HCT116 (cell line): ENCODE results near the gene SERAC1. TPM values are rescaled to one million over a fixed set of nuclear protein-coding genes. Genes with fewer than 3 reads are reported as not detected.

Source experiments
- ATAC-seq: fragments of 200-7000 bp; cut with Tn5 transposase; 2 replicates; pipeline ENCODE4 v1.9.1; 2020; ENCODE audit warnings: mild to moderate bottlenecking, moderate library complexity
- BruUV-seq: library from RNA; stranded (reverse); fragments of 400-500 nt; replicated peaks from 2 replicates; lab custom pipeline; 2021; lab: Mats Ljungman, UMichigan
- CTCF ChIA-PET: fragments of 300-600 bp; sonication (Branson Sonifier 250); formaldehyde crosslinking; loops from one replicate; lab custom pipeline; 2021; ENCODE audit warnings: antibody characterized with exemption; lab: Charles Lee
- POLR2A ChIA-PET: fragments of 300-600, 350-600 bp; sonication (Branson Sonifier 250); formaldehyde crosslinking; loops from one replicate; lab custom pipeline; 2021; ENCODE audit warnings: antibody characterized with exemption; lab: Charles Lee
- RAD21 ChIA-PET, 2 experiments: fragments of 300-600 bp; sonication (Branson Sonifier 250); formaldehyde crosslinking; loops; one replicate each; lab custom pipeline; 2023; ENCODE audit warnings: low total read pairs in 2 of 2; ENCODE audit not compliant: uncharacterized antibody in 2 of 2, unreplicated experiment in 2 of 2, low non-redundant PET in 1 of 2; lab: Charles Lee
- DNase-seq: peaks from one replicate; pipeline ENCODE4 v3.0.0-alpha.2; 2010; ENCODE audit warnings: low read depth, low spot score
- H2AFZ ChIP-seq: fragments of 200-600 bp; shearing (Covaris generic), sonication (generic); 2 replicates; pipeline ENCODE4 v1.6.1; 2017; ENCODE audit warnings: low read depth, mixed run types, mixed read lengths, antibody characterized with exemption, low read length; ENCODE audit not compliant: poor library complexity, severe bottlenecking
- H3K27ac ChIP-seq: 2 replicates; pipeline ENCODE4 v1.5.1; 2012; ENCODE audit warnings: low read depth, low read length
- H3K27me3 ChIP-seq: fragments of 200-600 bp; sonication (generic); 2 replicates; pipeline ENCODE4 v1.6.1; 2016; ENCODE audit warnings: mixed run types, low read length, mixed read lengths; ENCODE audit not compliant: insufficient read depth
- H3K36me3 ChIP-seq, 2 experiments: fragments of 200-500 bp in 1 of 2; fragments of 200-600 bp in 1 of 2; sonication (Bioruptor generic) in 1 of 2; sonication (generic) in 1 of 2; 2 replicates each; pipeline versions ENCODE4 v1.5.1 to v1.6.1; 2014 to 2016; ENCODE audit warnings: low read length in 2 of 2, inconsistent platforms in 1 of 2, mixed read lengths in 1 of 2, mixed run types in 1 of 2; ENCODE audit not compliant: insufficient read depth in 2 of 2, control insufficient read depth in 1 of 2
- H3K4me1 ChIP-seq, 2 experiments: fragments of 200-600 bp in 1 of 2; sonication (generic) in 1 of 2; 2 replicates each; pipeline versions ENCODE4 v1.5.1 to v1.6.1; 2012 to 2017; ENCODE audit warnings: low read length in 2 of 2, inconsistent platforms in 1 of 2, mild to moderate bottlenecking in 1 of 2, mixed read lengths in 1 of 2, mixed run types in 1 of 2, moderate library complexity in 1 of 2; ENCODE audit not compliant: insufficient read depth in 2 of 2, control insufficient read depth in 1 of 2
- H3K4me2 ChIP-seq: fragments of 200-600 bp; sonication (generic); 2 replicates; pipeline ENCODE4 v1.6.1; 2017; ENCODE audit warnings: mixed run types, low read length, mixed read lengths
- H3K4me3 ChIP-seq, 2 experiments: fragments of 200-600 bp in 1 of 2; sonication (generic) in 1 of 2; replicated peaks in 1 of 2; 2 replicates each; pipeline ENCODE4 v1.5.1; 2011 to 2016; ENCODE audit warnings: low read length in 2 of 2, control low read depth in 1 of 2, low read depth in 1 of 2, mild to moderate bottlenecking in 1 of 2, mixed read lengths in 1 of 2, mixed run types in 1 of 2
- H3K79me2 ChIP-seq: fragments of 200-600 bp; sonication (generic); 2 replicates; pipeline ENCODE4 v1.6.1; 2017; ENCODE audit warnings: mild to moderate bottlenecking, mixed run types, low read length, moderate library complexity, mixed read lengths; ENCODE audit not compliant: insufficient read depth
- H3K9ac ChIP-seq: fragments of 200-600 bp; sonication (generic); 2 replicates; pipeline ENCODE4 v1.6.1; 2016; ENCODE audit warnings: low read length, mixed read lengths
- H3K9me2 ChIP-seq: fragments of 200-600 bp; sonication (generic), shearing (Covaris generic); 2 replicates; pipeline ENCODE4 v1.6.1; 2017; ENCODE audit warnings: mixed run types, mild to moderate bottlenecking, moderate library complexity; ENCODE audit not compliant: insufficient read depth
- H3K9me3 ChIP-seq, 2 experiments: fragments of 200-500 bp in 1 of 2; fragments of 200-600 bp in 1 of 2; sonication (Bioruptor generic) in 1 of 2; sonication (generic) in 1 of 2; 2 replicates each; pipeline ENCODE4 v1.6.1; 2014 to 2017; ENCODE audit warnings: low read length in 2 of 2, mixed read lengths in 2 of 2, inconsistent platforms in 1 of 2, low read depth in 1 of 2, mild to moderate bottlenecking in 1 of 2, mixed run types in 1 of 2, moderate library complexity in 1 of 2; ENCODE audit not compliant: control insufficient read depth in 1 of 2, insufficient read depth in 1 of 2
- H4K20me1 ChIP-seq: fragments of 200-600 bp; sonication (generic), shearing (Covaris generic); 2 replicates; pipeline ENCODE4 v1.6.1; 2017; ENCODE audit warnings: mixed run types, mild to moderate bottlenecking, moderate library complexity; ENCODE audit not compliant: insufficient read depth
- CEBPB ChIP-seq: IDR thresholded peaks from 2 replicates; pipeline ENCODE4 v1.6.1; 2012; ENCODE audit warnings: low read depth
- ELF1 ChIP-seq: IDR thresholded peaks from 2 replicates; pipeline ENCODE4 v1.6.1; 2012; ENCODE audit warnings: low read depth, borderline replicate concordance
- EZH2 ChIP-seq: fragments of 200-600 bp; sonication (generic); IDR thresholded peaks from 2 replicates; pipeline ENCODE4 v1.6.1; 2017; ENCODE audit warnings: antibody characterized with exemption, mixed run types
- EZH2phosphoT487 ChIP-seq: fragments of 200-600 bp; IDR thresholded peaks from 2 replicates; pipeline ENCODE4 v1.6.1; 2018; ENCODE audit warnings: antibody characterized with exemption, borderline replicate concordance
- FOSL1 ChIP-seq: IDR thresholded peaks from 2 replicates; pipeline ENCODE4 v1.6.1; 2012; ENCODE audit warnings: low read depth
- POLR2AphosphoS5 ChIP-seq: IDR thresholded peaks from 2 replicates; pipeline ENCODE4 v1.6.1; 2011; ENCODE audit warnings: mild to moderate bottlenecking, low read depth, low read length, moderate library complexity
- RAD21 ChIP-seq: IDR thresholded peaks from 2 replicates; pipeline ENCODE4 v1.6.1; 2012; ENCODE audit warnings: low read depth, mild to moderate bottlenecking
- SP1 ChIP-seq: IDR thresholded peaks from 2 replicates; pipeline ENCODE4 v1.6.1; 2012; ENCODE audit warnings: low read depth
- SRF ChIP-seq: IDR thresholded peaks from 2 replicates; pipeline ENCODE4 v1.6.1; 2012; ENCODE audit warnings: low read depth
- TCF7L2 ChIP-seq: IDR thresholded peaks from 2 replicates; pipeline ENCODE4 v1.7.0; 2011; ENCODE audit warnings: borderline replicate concordance, inconsistent platforms; ENCODE audit not compliant: insufficient read depth, insufficient read length; ENCODE audit errors: extremely low read depth
- YY1 ChIP-seq: IDR thresholded peaks from 2 replicates; pipeline ENCODE4 v1.6.1; 2011; ENCODE audit warnings: low read length, low read depth, moderate library complexity, mild to moderate bottlenecking; ENCODE audit not compliant: insufficient replicate concordance; ENCODE audit errors: extremely low read depth
- ZFX ChIP-seq: fragments of 450-650 bp; IDR thresholded peaks from 2 replicates; pipeline ENCODE4 v1.6.1; 2017
- ZNF274 ChIP-seq: fragments of 200-500 bp; sonication (Bioruptor generic); IDR thresholded peaks from 2 replicates; pipeline ENCODE4 v1.6.1; 2014; ENCODE audit warnings: mild to moderate bottlenecking, low read depth, low read length, inconsistent platforms
- intact Hi-C: fragments of 100-400 bp; cut with micrococcal nuclease; formaldehyde crosslinking; loops from 2 replicates; pipeline ENCODE4 v1.10.0; 2022
- total RNA-seq: library from RNA; stranded (reverse); gene quantifications from one replicate; pipeline ENCODE4 v1.2.1, GENCODE V29; 2021; ENCODE audit not compliant: unreplicated experiment
- TF ChIP-seq, protein P1 (sequence below): IDR thresholded peaks from 2 replicates; pipeline ENCODE4 v1.6.1; 2011; ENCODE audit warnings: mild to moderate bottlenecking, low read length, moderate library complexity; ENCODE audit not compliant: insufficient replicate concordance; ENCODE audit errors: extremely low read depth
- TF ChIP-seq, protein P2 (sequence below): IDR thresholded peaks from 2 replicates; pipeline ENCODE4 v1.6.1; 2012; ENCODE audit warnings: low read depth

Gene SERAC1
- total RNA-seq, 1 experiment from 2014 or later = 7.6 TPM

DNA sequence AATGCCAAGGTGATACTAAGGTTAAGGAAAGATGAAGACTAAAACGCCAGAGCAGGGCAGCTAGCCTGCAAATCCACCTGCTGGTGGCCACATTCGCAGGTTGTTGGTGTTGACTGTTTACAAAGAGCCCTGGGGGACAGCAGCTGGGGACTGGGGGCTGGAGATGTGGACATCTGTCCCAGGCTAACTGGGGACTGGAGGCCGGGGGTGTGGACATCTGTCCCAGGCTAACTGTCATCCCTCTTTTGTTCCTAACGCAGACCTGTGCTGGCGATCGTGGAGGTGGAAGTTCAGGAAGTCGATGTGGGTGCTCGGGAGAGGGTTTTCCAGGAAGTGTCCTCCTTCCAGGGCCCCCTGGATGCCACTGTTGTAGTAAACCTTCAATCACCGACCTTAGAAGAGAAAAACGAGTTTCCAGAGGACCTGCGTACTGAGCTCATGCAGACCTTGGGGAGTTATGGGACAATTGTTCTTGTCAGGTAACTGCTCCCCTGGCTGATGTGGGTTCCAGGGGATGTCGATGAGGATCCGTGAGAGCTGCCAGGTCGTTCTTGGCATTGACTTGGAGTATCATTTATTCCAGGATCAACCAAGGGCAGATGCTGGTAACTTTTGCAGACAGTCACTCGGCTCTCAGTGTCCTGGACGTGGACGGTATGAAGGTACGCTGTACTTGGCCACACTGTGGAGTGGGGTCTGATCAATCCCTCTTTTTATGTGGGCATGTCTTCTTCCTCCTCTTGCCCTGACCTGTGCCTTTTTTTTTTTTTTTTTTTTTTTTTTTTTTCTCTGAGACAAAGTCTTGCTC lies 87.0 kb downstream of the SERAC1 start:
- Histone ChIP-seq H4K20me1 (no peaks in the 10 kb centered on the region), H3K4me1 (no peaks in the 10 kb centered on the region), H3K9me2 (no peaks in the 10 kb centered on the region), H3K9me3 (no peaks in the 10 kb centered on the region), H3K4me3 (no peak overlapping the region), H3K79me2 (no peaks in the 10 kb centered on the region), H3K4me2 (no peak overlapping the region), H3K27me3 (no peaks in the 10 kb centered on the region), H2AFZ (no peak overlapping the region), H3K27ac (no peak overlapping the region), H3K9ac (no peak overlapping the region), H3K36me3 (peaks cover 19 to 29% of the 10 kb centered on the region in 2 experiments)
- no TSS peak for BruUV-seq
- RAD21 ChIA-PET = no interaction called here
- CTCF ChIA-PET = interaction anchor here (1.0 kb wide), 1 partner anchor 9 kb away, joined by 3 read pairs; no protein-coding TSS in a partner anchor
- ATAC-seq (no peak), DNase-seq (no peak)
- intact Hi-C loops = no loop called here
- no peak for TF ChIP-seq ELF1
- TF ChIP-seq YY1 = no peak
- TF ChIP-seq SP1 = no peak
- no peak for TF ChIP-seq FOSL1
- no peak for TF ChIP-seq SRF
- no peak for TF ChIP-seq ZFX
- no peak for TF ChIP-seq TCF7L2
- TF ChIP-seq CEBPB = no peak
- no peak for TF ChIP-seq POLR2AphosphoS5
- POLR2A ChIA-PET = no interaction called here

DNA sequence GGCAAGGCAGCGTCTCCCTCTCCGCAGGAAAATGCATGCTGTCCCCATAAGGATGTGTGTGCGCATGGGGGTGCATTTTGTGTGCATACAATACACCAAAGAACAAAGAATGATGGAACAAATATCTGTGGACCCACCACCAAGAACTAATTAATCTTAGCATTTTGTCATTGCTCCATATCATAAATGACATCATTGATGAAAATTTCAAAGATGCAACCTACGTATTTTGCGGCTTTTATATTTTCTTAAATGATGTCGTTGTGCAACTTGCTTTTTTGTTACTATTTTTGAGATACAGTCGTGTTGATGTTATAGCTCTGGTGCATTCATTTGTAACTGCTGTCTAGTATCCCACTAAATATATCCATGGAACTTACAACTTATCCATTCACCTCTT lies 89.7 kb downstream of the SERAC1 start:
- Histone ChIP-seq H3K9ac (no peak overlapping the region), H3K9me2 (no peaks in the 10 kb centered on the region), H4K20me1 (no peaks in the 10 kb centered on the region), H3K27me3 (no peaks in the 10 kb centered on the region), H3K79me2 (no peaks in the 10 kb centered on the region), H3K4me3 (no peak overlapping the region), H3K9me3 (no peaks in the 10 kb centered on the region), H3K27ac (no peak overlapping the region), H3K36me3 (peaks cover 23 to 24% of the 10 kb centered on the region in 2 experiments), H3K4me2 (no peak overlapping the region), H2AFZ (no peak overlapping the region), H3K4me1 (no peaks in the 10 kb centered on the region)
- BruUV-seq = no TSS peak
- no peak for DNase-seq
- CTCF ChIA-PET = no interaction called here
- no peak for ATAC-seq
- POLR2A ChIA-PET = interaction anchor here (0.5 kb wide), 1 partner anchor 8 kb away, joined by 3 read pairs; no protein-coding TSS in a partner anchor
- RAD21 ChIA-PET = no interaction called here
- intact Hi-C loops = loop anchor here (10.0 kb wide), 2 partner anchors 434 to 764 kb away; no protein-coding TSS in a partner anchor
- TF ChIP-seq ZNF274 (no peak), EZH2 (no peak), RAD21 (no peak), EZH2phosphoT487 (no peak), YY1 (no peak)
- TF ChIP-seq, protein P1, sequence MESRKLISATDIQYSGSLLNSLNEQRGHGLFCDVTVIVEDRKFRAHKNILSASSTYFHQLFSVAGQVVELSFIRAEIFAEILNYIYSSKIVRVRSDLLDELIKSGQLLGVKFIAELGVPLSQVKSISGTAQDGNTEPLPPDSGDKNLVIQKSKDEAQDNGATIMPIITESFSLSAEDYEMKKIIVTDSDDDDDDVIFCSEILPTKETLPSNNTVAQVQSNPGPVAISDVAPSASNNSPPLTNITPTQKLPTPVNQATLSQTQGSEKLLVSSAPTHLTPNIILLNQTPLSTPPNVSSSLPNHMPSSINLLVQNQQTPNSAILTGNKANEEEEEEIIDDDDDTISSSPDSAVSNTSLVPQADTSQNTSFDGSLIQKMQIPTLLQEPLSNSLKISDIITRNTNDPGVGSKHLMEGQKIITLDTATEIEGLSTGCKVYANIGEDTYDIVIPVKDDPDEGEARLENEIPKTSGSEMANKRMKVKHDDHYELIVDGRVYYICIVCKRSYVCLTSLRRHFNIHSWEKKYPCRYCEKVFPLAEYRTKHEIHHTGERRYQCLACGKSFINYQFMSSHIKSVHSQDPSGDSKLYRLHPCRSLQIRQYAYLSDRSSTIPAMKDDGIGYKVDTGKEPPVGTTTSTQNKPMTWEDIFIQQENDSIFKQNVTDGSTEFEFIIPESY = no peak
- TF ChIP-seq, protein P2, sequence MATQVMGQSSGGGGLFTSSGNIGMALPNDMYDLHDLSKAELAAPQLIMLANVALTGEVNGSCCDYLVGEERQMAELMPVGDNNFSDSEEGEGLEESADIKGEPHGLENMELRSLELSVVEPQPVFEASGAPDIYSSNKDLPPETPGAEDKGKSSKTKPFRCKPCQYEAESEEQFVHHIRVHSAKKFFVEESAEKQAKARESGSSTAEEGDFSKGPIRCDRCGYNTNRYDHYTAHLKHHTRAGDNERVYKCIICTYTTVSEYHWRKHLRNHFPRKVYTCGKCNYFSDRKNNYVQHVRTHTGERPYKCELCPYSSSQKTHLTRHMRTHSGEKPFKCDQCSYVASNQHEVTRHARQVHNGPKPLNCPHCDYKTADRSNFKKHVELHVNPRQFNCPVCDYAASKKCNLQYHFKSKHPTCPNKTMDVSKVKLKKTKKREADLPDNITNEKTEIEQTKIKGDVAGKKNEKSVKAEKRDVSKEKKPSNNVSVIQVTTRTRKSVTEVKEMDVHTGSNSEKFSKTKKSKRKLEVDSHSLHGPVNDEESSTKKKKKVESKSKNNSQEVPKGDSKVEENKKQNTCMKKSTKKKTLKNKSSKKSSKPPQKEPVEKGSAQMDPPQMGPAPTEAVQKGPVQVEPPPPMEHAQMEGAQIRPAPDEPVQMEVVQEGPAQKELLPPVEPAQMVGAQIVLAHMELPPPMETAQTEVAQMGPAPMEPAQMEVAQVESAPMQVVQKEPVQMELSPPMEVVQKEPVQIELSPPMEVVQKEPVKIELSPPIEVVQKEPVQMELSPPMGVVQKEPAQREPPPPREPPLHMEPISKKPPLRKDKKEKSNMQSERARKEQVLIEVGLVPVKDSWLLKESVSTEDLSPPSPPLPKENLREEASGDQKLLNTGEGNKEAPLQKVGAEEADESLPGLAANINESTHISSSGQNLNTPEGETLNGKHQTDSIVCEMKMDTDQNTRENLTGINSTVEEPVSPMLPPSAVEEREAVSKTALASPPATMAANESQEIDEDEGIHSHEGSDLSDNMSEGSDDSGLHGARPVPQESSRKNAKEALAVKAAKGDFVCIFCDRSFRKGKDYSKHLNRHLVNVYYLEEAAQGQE = no peak
